Ectodermal cell (in vitro differentiated cells): ENCODE data around the gene SIRPB1.
"Not testable (repeated sequence)": the region's sequence is repeated elsewhere in the genome, so short reads cannot be mapped to it uniquely, and the experiment has no call there.

ENCODE experiments used
- H3K27ac ChIP-seq: 2 replicates; pipeline ENCODE4 v1.7.0; 2013; ENCODE audit warnings: mild to moderate bottlenecking, low read depth, low read length; ENCODE audit not compliant: insufficient read depth, poor library complexity, severe bottlenecking
- H3K27me3 ChIP-seq: 2 replicates; pipeline ENCODE4 v1.7.0; 2013; ENCODE audit warnings: mild to moderate bottlenecking, low read length; ENCODE audit not compliant: insufficient read depth, control insufficient read depth, poor library complexity, severe bottlenecking
- H3K36me3 ChIP-seq: one replicate; pipeline ENCODE4 v1.7.0; 2013; ENCODE audit warnings: low read length; ENCODE audit not compliant: control insufficient read depth, insufficient read depth
- H3K4me1 ChIP-seq: one replicate; pipeline ENCODE4 v1.7.0; 2013; ENCODE audit warnings: low read length; ENCODE audit not compliant: control insufficient read depth, insufficient read depth
- H3K4me3 ChIP-seq: 2 replicates; pipeline ENCODE4 v1.7.0; 2013; ENCODE audit warnings: low read depth, low read length, control low read depth; ENCODE audit not compliant: insufficient read depth
- H3K9me3 ChIP-seq: 2 replicates; pipeline ENCODE4 v1.7.0; 2013; ENCODE audit warnings: mild to moderate bottlenecking, low read length, moderate library complexity; ENCODE audit not compliant: control insufficient read depth
- WGBS, 2 experiments: methylation state at CpG; one replicate each; pipeline ENCODE4 v1.1.7; 2013; ENCODE audit warnings: missing lambda C conversion rate in 2 of 2; 5-methylcytosine and 5-hydroxymethylcytosine counted together

SIRPB1 gene

GRCh38 chr20:1656844-1657243 is 37.0 kb upstream of the SIRPB1 start:
- Histone ChIP-seq H3K4me3 (no peak overlapping the region), H3K27me3 (peaks cover 3% of the 10 kb centered on the region), H3K36me3 (no peaks in the 10 kb centered on the region), H3K27ac (no peak overlapping the region), H3K4me1 (no peaks in the 10 kb centered on the region), H3K9me3 (no peaks in the 10 kb centered on the region)
- 88 to 90% methylated on average over 5 of the region's 5 CpGs for WGBS, 2 experiments

- Histone ChIP-seq H3K9me3 (no peaks in the 10 kb centered on the region), H3K4me1 (no peaks in the 10 kb centered on the region), H3K4me3 (no peak overlapping the region), H3K27ac (no peak overlapping the region), H3K36me3 (no peaks in the 10 kb centered on the region), H3K27me3 (peaks cover 3% of the 10 kb centered on the region)
These were observed 35.2 kb upstream of the SIRPB1 start for GRCh38 chr20:1654996-1655395.

- 92 to 95% methylated on average over 3 of the region's 3 CpGs for WGBS, 2 experiments
- H3K27ac ChIP-seq: no peak overlapping the region
These were observed 33.2 kb upstream of the SIRPB1 start for GRCh38 chr20:1652960-1653359.

GRCh38 chr20:1652104-1652503 is 32.3 kb upstream of the SIRPB1 start:
- 82 to 91% methylated on average over 1 of the region's 1 CpG for WGBS, 2 experiments
- H3K9me3 ChIP-seq: no peaks in the 10 kb centered on the region
- H3K27ac ChIP-seq: no peak overlapping the region
- H3K4me3 ChIP-seq: no peak overlapping the region
- no peaks in the 10 kb centered on the region for H3K36me3 ChIP-seq
- H3K27me3 ChIP-seq: no peaks in the 10 kb centered on the region
- H3K4me1 ChIP-seq: no peaks in the 10 kb centered on the region

More at GRCh38 chr20:1652960-1653359, 33.2 kb upstream of the SIRPB1 start:
- H3K9me3 ChIP-seq: no peaks in the 10 kb centered on the region
- H3K4me1 ChIP-seq: no peaks in the 10 kb centered on the region
- no peak overlapping the region for H3K4me3 ChIP-seq
- no peaks in the 10 kb centered on the region for H3K27me3 ChIP-seq
- H3K36me3 ChIP-seq: no peaks in the 10 kb centered on the region

- Histone ChIP-seq H3K9me3 (no peaks in the 10 kb centered on the region), H3K4me3 (no peak overlapping the region), H3K27me3 (no peaks in the 10 kb centered on the region), H3K36me3 (no peaks in the 10 kb centered on the region), H3K4me1 (no peaks in the 10 kb centered on the region), H3K27ac (no peak overlapping the region)
- 80 to 88% methylated on average over 3 of the region's 3 CpGs for WGBS, 2 experiments
These were observed 31.7 kb upstream of the SIRPB1 start for GRCh38 chr20:1651268-1652058.

- no peaks in the 10 kb centered on the region for H3K27me3 ChIP-seq
- no peak overlapping the region for H3K27ac ChIP-seq
- no peaks in the 10 kb centered on the region for H3K36me3 ChIP-seq
- H3K9me3 ChIP-seq: no peaks in the 10 kb centered on the region
- H3K4me1 ChIP-seq: no peaks in the 10 kb centered on the region
- WGBS, 2 experiments: 83 to 85% methylated on average over 5 of the region's 5 CpGs
- H3K4me3 ChIP-seq: no peak overlapping the region
These were observed 28.3 kb upstream of the SIRPB1 start for GRCh38 chr20:1648101-1648500.

GRCh38 chr20:1646975-1647431 is 27.2 kb upstream of the SIRPB1 start:
- no peaks in the 10 kb centered on the region for H3K36me3 ChIP-seq
- no peaks in the 10 kb centered on the region for H3K27me3 ChIP-seq
- 93 to 95% methylated on average over 3 of the region's 3 CpGs for WGBS, 2 experiments
- H3K9me3 ChIP-seq: no peaks in the 10 kb centered on the region
- no peaks in the 10 kb centered on the region for H3K4me1 ChIP-seq
- no peak overlapping the region for H3K27ac ChIP-seq
- H3K4me3 ChIP-seq: no peak overlapping the region

GRCh38 chr20:1644101-1644962 is 24.5 kb upstream of the SIRPB1 start:
- H3K27me3 ChIP-seq: no peaks in the 10 kb centered on the region
- no peak overlapping the region for H3K27ac ChIP-seq
- 91 to 92% methylated on average over 8 of the region's 8 CpGs for WGBS, 2 experiments
- no peaks in the 10 kb centered on the region for H3K36me3 ChIP-seq
- no peaks in the 10 kb centered on the region for H3K9me3 ChIP-seq
- H3K4me1 ChIP-seq: no peaks in the 10 kb centered on the region
- no peak overlapping the region for H3K4me3 ChIP-seq

- not testable (repeated sequence) for H3K27me3 ChIP-seq, H3K36me3 ChIP-seq, H3K4me3 ChIP-seq, H3K27ac ChIP-seq, H3K4me1 ChIP-seq, H3K9me3 ChIP-seq
- WGBS, 2 experiments: 75 to 94% methylated on average over 1 to 2 of the region's 2 CpGs
These were observed 18.8 kb upstream of the SIRPB1 start for GRCh38 chr20:1638643-1639042.

GRCh38 chr20:1637755-1638154 is 17.9 kb upstream of the SIRPB1 start:
- Histone ChIP-seq H3K4me3 (no peak overlapping the region), H3K36me3 (no peaks in the 10 kb centered on the region), H3K27ac (no peak overlapping the region), H3K9me3 (no peaks in the 10 kb centered on the region), H3K27me3 (no peaks in the 10 kb centered on the region), H3K4me1 (no peaks in the 10 kb centered on the region)
- WGBS, 2 experiments: 82 to 87% methylated on average over 2 of the region's 2 CpGs
